ENCODE data around the gene KYAT1.

GRCh38 chr9:128823903-128824406 is 57.8 kb downstream of the KYAT1 start:
- TF ChIP-seq CTCF (IDR thresholded peaks at IDR 0.05) = no peak
- no peak for TF ChIP-seq EP300 (IDR thresholded peaks at IDR 0.05)

Measured in tibial nerve (tissue), 4 donors.